Neuronal stem cell (in vitro differentiated cells): ENCODE measurements around the gene TIAM2.

ENCODE experiments used
- DNase-seq: peaks from one replicate; pipeline ENCODE4 v3.0.0-alpha.2; 2013; ENCODE audit warnings: low spot score
- H2AFZ ChIP-seq: one replicate; pipeline ENCODE4 v1.6.1; 2013; ENCODE audit warnings: mild to moderate bottlenecking, low read length, inconsistent platforms
- H2AK5ac ChIP-seq: 2 replicates; pipeline ENCODE4 v1.6.1; 2013; ENCODE audit warnings: low read depth, mild to moderate bottlenecking, inconsistent platforms, low read length, moderate library complexity, mixed read lengths
- H2BK120ac ChIP-seq: 2 replicates; pipeline ENCODE4 v1.6.1; 2013; ENCODE audit warnings: low read depth, mild to moderate bottlenecking, inconsistent platforms, low read length, moderate library complexity, mixed read lengths
- H2BK12ac ChIP-seq: one replicate; pipeline ENCODE4 v1.6.1; 2013; ENCODE audit warnings: low read length, inconsistent platforms
- H2BK15ac ChIP-seq: 2 replicates; pipeline ENCODE4 v1.6.1; 2013; ENCODE audit warnings: mild to moderate bottlenecking, low read length, inconsistent platforms, mixed read lengths
- H2BK5ac ChIP-seq: one replicate; pipeline ENCODE4 v1.6.1; 2013; ENCODE audit warnings: inconsistent platforms, mild to moderate bottlenecking, low read length, moderate library complexity
- H3K14ac ChIP-seq: one replicate; pipeline ENCODE4 v1.6.1; 2013; ENCODE audit warnings: low read length, inconsistent platforms
- H3K18ac ChIP-seq: 2 replicates; pipeline ENCODE4 v1.6.1; 2013; ENCODE audit warnings: low read length, inconsistent platforms
- H3K23ac ChIP-seq: 2 replicates; pipeline ENCODE4 v1.6.1; 2013; ENCODE audit warnings: low read depth, mild to moderate bottlenecking, mixed read lengths, low read length, inconsistent platforms; ENCODE audit not compliant: poor library complexity
- H3K27ac ChIP-seq: replicated peaks from 3 replicates; pipeline ENCODE4 v1.5.1; 2013; ENCODE audit warnings: low read length, inconsistent platforms
- H3K27me3 ChIP-seq, 3 experiments: 2 replicates each; pipeline ENCODE4 v1.6.1; 2013; ENCODE audit warnings: low read length in 3 of 3, mild to moderate bottlenecking in 2 of 3, inconsistent platforms in 1 of 3, low read depth in 1 of 3, mixed read lengths in 1 of 3, moderate library complexity in 1 of 3; ENCODE audit not compliant: control insufficient read depth in 3 of 3, insufficient read depth in 3 of 3
- H3K36me3 ChIP-seq, 2 donors: replicated peaks in 1 of 2; 2 replicates each; pipeline ENCODE4 v1.6.1; 2013; ENCODE audit warnings: low read length in 2 of 2; ENCODE audit not compliant: control insufficient read depth in 2 of 2, insufficient read depth in 2 of 2
- H3K4ac ChIP-seq: 2 replicates; pipeline ENCODE4 v1.6.1; 2013; ENCODE audit warnings: inconsistent platforms, mild to moderate bottlenecking, low read length, moderate library complexity
- H3K4me1 ChIP-seq, 2 donors: 1 replicate in 1 of 2; 2 replicates in 1 of 2; pipeline ENCODE4 v1.6.1; 2013; ENCODE audit warnings: low read length in 2 of 2, low read depth in 1 of 2; ENCODE audit not compliant: control insufficient read depth in 2 of 2, insufficient read depth in 1 of 2
- H3K4me2 ChIP-seq: one replicate; pipeline ENCODE4 v1.6.1; 2013; ENCODE audit warnings: mild to moderate bottlenecking, low read length, inconsistent platforms; ENCODE audit not compliant: insufficient read depth, poor library complexity, severe bottlenecking
- H3K4me3 ChIP-seq, 2 donors: 2 replicates each; pipeline ENCODE4 v1.5.1; 2013; ENCODE audit warnings: low read length in 2 of 2, mild to moderate bottlenecking in 2 of 2, inconsistent platforms in 1 of 2, moderate library complexity in 1 of 2
- H3K79me1 ChIP-seq: one replicate; pipeline ENCODE4 v1.6.1; 2013; ENCODE audit warnings: low read depth, mild to moderate bottlenecking, inconsistent platforms, low read length, moderate library complexity
- H3K9ac ChIP-seq: one replicate; pipeline ENCODE4 v1.6.1; 2013; ENCODE audit warnings: mild to moderate bottlenecking, low read depth, low read length, inconsistent platforms; ENCODE audit not compliant: poor library complexity
- H3K9me3 ChIP-seq, 2 donors: replicated peaks in 1 of 2; 2 replicates each; pipeline versions ENCODE3 to v1.6.1; 2013; ENCODE audit warnings: low read length in 2 of 2, mild to moderate bottlenecking in 2 of 2, inconsistent platforms in 1 of 2, low read depth in 1 of 2, mixed read lengths in 1 of 2, moderate library complexity in 1 of 2; ENCODE audit not compliant: control insufficient read depth in 2 of 2, insufficient read depth in 1 of 2
- H4K8ac ChIP-seq: one replicate; pipeline ENCODE4 v1.6.1; 2013; ENCODE audit warnings: low read depth, mild to moderate bottlenecking, inconsistent platforms, low read length, moderate library complexity
- H4K91ac ChIP-seq: one replicate; pipeline ENCODE4 v1.6.1; 2013; ENCODE audit warnings: low read length, low read depth, mild to moderate bottlenecking, inconsistent platforms; ENCODE audit not compliant: poor library complexity
- WGBS, 2 donors: extraction: QIAGEN DNeasy Blood & Tissue Kit; methylation state at CpG; one replicate each; pipeline ENCODE4 v1.1.7; 2013; ENCODE audit warnings: missing lambda C conversion rate in 2 of 2, mixed read lengths in 1 of 2; ENCODE audit not compliant: insufficient read length in 2 of 2, insufficient replicate concordance in 1 of 2; ENCODE audit errors: extremely low coverage in 2 of 2; 5-methylcytosine and 5-hydroxymethylcytosine counted together

The TIAM2 gene

GRCh38 chr6:155165029-155165710 is 170.1 kb downstream of the TIAM2 start:
- Histone ChIP-seq H3K79me1 (no peaks in the 10 kb centered on the region), H4K91ac (no peak overlapping the region), H3K4ac (no peak overlapping the region), H2AFZ (no peak overlapping the region), H4K8ac (no peak overlapping the region), H2BK12ac (no peak overlapping the region), H3K4me2 (no peak overlapping the region), H3K4me1 (no peaks in the 10 kb centered on the region), H3K27ac (no peak overlapping the region), H3K9me3 (peaks cover 0 to under 1% of the 10 kb centered on the region in 2 donors), H2BK5ac (no peak overlapping the region), H3K23ac (no peak overlapping the region), H2AK5ac (no peak overlapping the region), H2BK120ac (no peak overlapping the region), H2BK15ac (no peak overlapping the region), H3K27me3 (no peaks in the 10 kb centered on the region), H3K9ac (no peak overlapping the region), H3K14ac (no peak overlapping the region), H3K18ac (no peak overlapping the region), H3K36me3 (peaks cover 0 to 92% of the 10 kb centered on the region in 2 donors), H3K4me3 (no peak overlapping the region)
- WGBS, 2 donors: no CpG with 5 or more reads among the region's 12 CpGs
- DNase-seq: no peak

- H4K91ac ChIP-seq: no peak overlapping the region
- no peaks in the 10 kb centered on the region for H3K9me3 ChIP-seq
- no peak overlapping the region for H2AK5ac ChIP-seq
- no peak overlapping the region for H3K23ac ChIP-seq
- no peak overlapping the region for H3K18ac ChIP-seq
- DNase-seq: no peak
- H3K27me3 ChIP-seq: no peaks in the 10 kb centered on the region
- H3K4me1 ChIP-seq: peaks cover 8 to 24% of the 10 kb centered on the region in 2 donors
- H2BK12ac ChIP-seq: no peak overlapping the region
- no peak overlapping the region for H2BK5ac ChIP-seq
- H3K4me3 ChIP-seq: no peak overlapping the region
- no peak overlapping the region for H3K27ac ChIP-seq
- no peak overlapping the region for H4K8ac ChIP-seq
- H2BK120ac ChIP-seq: no peak overlapping the region
- H3K36me3 ChIP-seq: peaks cover 0 to 70% of the 10 kb centered on the region in 2 donors
- H2BK15ac ChIP-seq: no peak overlapping the region
- no peak overlapping the region for H3K4me2 ChIP-seq
- H2AFZ ChIP-seq: no peak overlapping the region
- H3K14ac ChIP-seq: no peak overlapping the region
- H3K4ac ChIP-seq: no peak overlapping the region
- WGBS, 2 donors: no CpG with 5 or more reads among the region's 3 CpGs
- H3K9ac ChIP-seq: no peak overlapping the region
- no peaks in the 10 kb centered on the region for H3K79me1 ChIP-seq
These were observed 175.4 kb downstream of the TIAM2 start for GRCh38 chr6:155170519-155170918.

DNA sequence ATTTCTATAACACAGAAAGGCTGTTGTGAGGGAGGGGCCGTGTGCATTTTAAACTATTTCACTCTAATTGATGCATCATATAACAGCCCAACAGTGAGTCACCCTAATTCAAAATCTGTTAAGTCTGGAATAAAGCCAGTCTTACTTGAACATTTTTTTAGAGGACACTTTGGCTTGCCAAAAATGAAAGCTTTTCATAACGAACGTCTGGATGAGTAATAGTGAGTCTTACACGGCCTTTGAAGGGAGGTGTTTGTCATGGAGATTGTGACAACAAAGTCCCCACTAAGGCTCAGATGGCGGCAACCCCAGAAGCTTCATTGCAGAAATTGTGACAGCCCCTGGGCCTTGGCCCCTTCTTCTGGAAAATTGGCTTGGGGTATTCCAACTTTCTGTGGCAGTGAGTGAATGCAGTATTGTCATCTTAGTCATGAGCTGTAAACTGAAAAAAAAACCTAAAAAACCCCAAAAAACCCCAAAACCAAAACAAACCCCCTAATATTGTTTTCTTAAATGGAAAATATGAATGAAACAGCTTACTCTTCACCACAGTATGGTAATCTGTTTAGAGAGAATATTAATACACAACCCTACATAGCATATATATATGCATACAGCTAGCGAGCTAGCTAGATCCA is 176.1 kb downstream of the TIAM2 start:
- H3K27ac ChIP-seq: no peak overlapping the region
- H3K4me3 ChIP-seq: no peak overlapping the region
- WGBS, 2 donors: no CpG with 5 or more reads among the region's 6 CpGs
- no peak overlapping the region for H3K4me2 ChIP-seq
- H3K23ac ChIP-seq: no peak overlapping the region
- no peak overlapping the region for H3K9ac ChIP-seq
- no peak overlapping the region for H2BK12ac ChIP-seq
- no peaks in the 10 kb centered on the region for H3K79me1 ChIP-seq
- no peaks in the 10 kb centered on the region for H3K27me3 ChIP-seq
- no peak overlapping the region for H2BK15ac ChIP-seq
- no peak overlapping the region for H4K8ac ChIP-seq
- H3K4ac ChIP-seq: no peak overlapping the region
- no peak overlapping the region for H3K18ac ChIP-seq
- no peaks in the 10 kb centered on the region for H3K9me3 ChIP-seq
- peak overlapping the region; percentile 43 for H2AFZ ChIP-seq
- H3K4me1 ChIP-seq: peaks cover 8 to 24% of the 10 kb centered on the region in 2 donors
- H2BK120ac ChIP-seq: no peak overlapping the region
- H2AK5ac ChIP-seq: no peak overlapping the region
- H3K36me3 ChIP-seq: peaks cover 0 to 68% of the 10 kb centered on the region in 2 donors
- H3K14ac ChIP-seq: no peak overlapping the region
- DNase-seq: no peak
- H2BK5ac ChIP-seq: no peak overlapping the region
- H4K91ac ChIP-seq: no peak overlapping the region

- WGBS, 2 donors: no CpG with 5 or more reads among the region's 7 CpGs
- Histone ChIP-seq H3K27me3 (no peaks in the 10 kb centered on the region), H4K8ac (no peak overlapping the region), H3K9ac (no peak overlapping the region), H2BK15ac (no peak overlapping the region), H2BK120ac (no peak overlapping the region), H3K4me1 (peaks cover 8 to 24% of the 10 kb centered on the region in 2 donors), H3K14ac (no peak overlapping the region), H3K4me3 (no peak overlapping the region), H3K18ac (no peak overlapping the region), H3K9me3 (no peaks in the 10 kb centered on the region), H3K23ac (no peak overlapping the region), H3K4me2 (no peak overlapping the region), H2BK12ac (no peak overlapping the region), H4K91ac (no peak overlapping the region), H2BK5ac (no peak overlapping the region), H3K27ac (no peak overlapping the region), H2AFZ (no peak overlapping the region), H2AK5ac (no peak overlapping the region), H3K36me3 (peaks cover 0 to 68% of the 10 kb centered on the region in 2 donors), H3K4ac (no peak overlapping the region), H3K79me1 (no peaks in the 10 kb centered on the region)
- no peak for DNase-seq
These were observed 176.8 kb downstream of the TIAM2 start for GRCh38 chr6:155171747-155172449.
